PFSK-1 (cell line): Measurements from ENCODE around the gene RFT1.

Experiments
- POLR2AphosphoS5 ChIP-seq: IDR thresholded peaks from 2 replicates; pipeline ENCODE4 v1.6.1; 2012; ENCODE audit warnings: low read depth, mild to moderate bottlenecking, control low read depth, low read length, moderate library complexity
- SIN3A ChIP-seq: IDR thresholded peaks from 2 replicates; pipeline ENCODE4 v1.6.1; 2012; ENCODE audit warnings: mild to moderate bottlenecking, low read length, moderate library complexity, borderline replicate concordance; ENCODE audit not compliant: insufficient read depth
- TAF1 ChIP-seq: IDR thresholded peaks from 2 replicates; pipeline ENCODE4 v1.6.1; 2012; ENCODE audit warnings: low read length, control low read depth, borderline replicate concordance; ENCODE audit not compliant: insufficient read depth
- TF ChIP-seq, protein P1 (sequence below), 2 experiments: IDR thresholded peaks; 2 replicates each; pipeline versions ENCODE4 v1.6.1 to v1.8.0; 2011 to 2012; ENCODE audit warnings: low read depth in 2 of 2, low read length in 2 of 2, control low read depth in 1 of 2, inconsistent platforms in 1 of 2, mild to moderate bottlenecking in 1 of 2, moderate library complexity in 1 of 2; ENCODE audit not compliant: insufficient read depth in 1 of 2

DNA sequence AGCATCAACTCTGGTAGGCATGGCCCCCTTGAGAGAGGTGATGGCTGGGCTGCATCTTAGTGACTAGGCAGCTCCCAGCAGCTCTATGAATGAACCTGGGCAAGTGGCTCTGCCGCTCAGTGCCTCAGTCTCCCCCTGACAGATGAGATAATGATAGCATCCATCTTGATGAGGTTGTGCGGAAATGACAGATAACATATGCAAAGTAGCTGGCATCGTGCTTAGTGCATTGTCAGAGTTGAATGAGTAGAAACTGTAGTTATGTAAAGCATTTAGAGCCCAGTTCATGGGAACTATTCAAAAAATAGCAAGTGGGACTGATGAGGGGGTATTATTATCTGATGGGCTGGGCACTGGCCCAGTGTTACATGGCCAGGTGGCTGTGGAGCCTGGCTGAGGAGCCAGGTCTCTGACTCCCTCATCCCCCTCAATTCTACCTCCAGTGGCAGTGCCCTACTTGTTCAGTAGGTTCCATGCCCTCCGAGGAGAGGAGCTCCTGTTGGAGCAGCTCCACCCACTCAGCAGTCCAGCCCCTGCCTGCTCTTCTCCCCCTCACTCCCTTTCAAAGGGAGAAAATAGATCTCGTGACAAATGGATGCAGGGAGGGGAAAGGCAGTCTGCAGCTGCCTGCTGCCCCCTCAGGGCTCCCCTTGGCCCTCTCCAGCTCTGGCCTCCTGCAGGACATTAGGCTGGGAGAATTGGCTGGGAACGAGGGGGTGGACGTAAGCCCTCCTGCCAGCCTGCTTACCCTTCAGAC lies 37.4 kb upstream of the RFT1 start:
- TF ChIP-seq POLR2AphosphoS5: no peak
- no peak for TF ChIP-seq TAF1
- TF ChIP-seq, protein P1, sequence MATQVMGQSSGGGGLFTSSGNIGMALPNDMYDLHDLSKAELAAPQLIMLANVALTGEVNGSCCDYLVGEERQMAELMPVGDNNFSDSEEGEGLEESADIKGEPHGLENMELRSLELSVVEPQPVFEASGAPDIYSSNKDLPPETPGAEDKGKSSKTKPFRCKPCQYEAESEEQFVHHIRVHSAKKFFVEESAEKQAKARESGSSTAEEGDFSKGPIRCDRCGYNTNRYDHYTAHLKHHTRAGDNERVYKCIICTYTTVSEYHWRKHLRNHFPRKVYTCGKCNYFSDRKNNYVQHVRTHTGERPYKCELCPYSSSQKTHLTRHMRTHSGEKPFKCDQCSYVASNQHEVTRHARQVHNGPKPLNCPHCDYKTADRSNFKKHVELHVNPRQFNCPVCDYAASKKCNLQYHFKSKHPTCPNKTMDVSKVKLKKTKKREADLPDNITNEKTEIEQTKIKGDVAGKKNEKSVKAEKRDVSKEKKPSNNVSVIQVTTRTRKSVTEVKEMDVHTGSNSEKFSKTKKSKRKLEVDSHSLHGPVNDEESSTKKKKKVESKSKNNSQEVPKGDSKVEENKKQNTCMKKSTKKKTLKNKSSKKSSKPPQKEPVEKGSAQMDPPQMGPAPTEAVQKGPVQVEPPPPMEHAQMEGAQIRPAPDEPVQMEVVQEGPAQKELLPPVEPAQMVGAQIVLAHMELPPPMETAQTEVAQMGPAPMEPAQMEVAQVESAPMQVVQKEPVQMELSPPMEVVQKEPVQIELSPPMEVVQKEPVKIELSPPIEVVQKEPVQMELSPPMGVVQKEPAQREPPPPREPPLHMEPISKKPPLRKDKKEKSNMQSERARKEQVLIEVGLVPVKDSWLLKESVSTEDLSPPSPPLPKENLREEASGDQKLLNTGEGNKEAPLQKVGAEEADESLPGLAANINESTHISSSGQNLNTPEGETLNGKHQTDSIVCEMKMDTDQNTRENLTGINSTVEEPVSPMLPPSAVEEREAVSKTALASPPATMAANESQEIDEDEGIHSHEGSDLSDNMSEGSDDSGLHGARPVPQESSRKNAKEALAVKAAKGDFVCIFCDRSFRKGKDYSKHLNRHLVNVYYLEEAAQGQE (IDR thresholded peaks at IDR 0.05; ENCODE audit: insufficient read depth in 1 of 2, low read depth in 2 of 2, low read length in 2 of 2): no peak
- no peak for TF ChIP-seq SIN3A
